Nephron progenitor cell (in vitro differentiated cells): ENCODE results near the gene YKT6.

Source experiments
- DNase-seq: peaks from one replicate; pipeline ENCODE4 v3.0.0; 2021
- H3K27ac Mint-ChIP-seq: 2 replicates; pipeline ENCODE4 v1.8.0; 2021; ENCODE audit warnings: mild to moderate bottlenecking, moderate library complexity, mixed read lengths
- H3K27me3 Mint-ChIP-seq: 2 replicates; pipeline ENCODE4 v1.8.0; 2021; ENCODE audit warnings: mild to moderate bottlenecking, low read depth, mixed read lengths; ENCODE audit not compliant: poor library complexity
- H3K36me3 Mint-ChIP-seq: 2 replicates; pipeline ENCODE4 v1.8.0; 2021; ENCODE audit warnings: low read depth, mixed read lengths
- H3K4me1 Mint-ChIP-seq: 2 replicates; pipeline ENCODE4 v1.8.0; 2021; ENCODE audit warnings: mixed read lengths
- H3K4me3 Mint-ChIP-seq: 2 replicates; pipeline ENCODE4 v1.8.0; 2021; ENCODE audit warnings: mild to moderate bottlenecking, moderate library complexity, mixed read lengths
- H3K9me3 Mint-ChIP-seq: 2 replicates; pipeline ENCODE4 v1.8.0; 2021; ENCODE audit warnings: mild to moderate bottlenecking, moderate library complexity, mixed read lengths
- TF ChIP-seq, protein P1 (sequence below): fragments of 200-600 bp; sonication (generic); IDR thresholded peaks from 2 replicates; pipeline ENCODE4 v1.5.0; 2021; ENCODE audit warnings: antibody characterized with exemption

The YKT6 gene

DNA sequence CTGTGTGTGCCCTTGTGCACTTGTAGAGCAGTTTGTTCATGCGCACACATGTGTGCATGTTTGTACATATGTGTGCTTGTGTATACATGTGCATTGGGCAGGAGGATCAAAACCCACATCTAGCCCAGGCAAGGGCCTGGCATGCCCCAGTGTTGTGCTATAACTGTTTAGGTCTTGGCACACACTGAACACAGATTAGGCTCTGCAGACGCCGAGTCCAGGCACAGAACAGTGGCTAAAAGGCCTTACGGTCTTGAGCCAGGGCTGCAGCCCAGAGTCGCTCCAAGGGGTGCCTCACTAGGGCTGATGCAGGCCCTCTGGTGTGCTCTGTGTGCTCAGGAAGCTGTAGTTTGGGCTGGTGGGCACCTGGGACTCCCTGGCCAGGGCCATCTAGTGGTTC, 55.7 kb downstream of the YKT6 start:
- no peaks in the 10 kb centered on the region for H3K27me3 Mint-ChIP-seq
- H3K4me3 Mint-ChIP-seq, result no peak overlapping the region
- TF ChIP-seq, protein P1, sequence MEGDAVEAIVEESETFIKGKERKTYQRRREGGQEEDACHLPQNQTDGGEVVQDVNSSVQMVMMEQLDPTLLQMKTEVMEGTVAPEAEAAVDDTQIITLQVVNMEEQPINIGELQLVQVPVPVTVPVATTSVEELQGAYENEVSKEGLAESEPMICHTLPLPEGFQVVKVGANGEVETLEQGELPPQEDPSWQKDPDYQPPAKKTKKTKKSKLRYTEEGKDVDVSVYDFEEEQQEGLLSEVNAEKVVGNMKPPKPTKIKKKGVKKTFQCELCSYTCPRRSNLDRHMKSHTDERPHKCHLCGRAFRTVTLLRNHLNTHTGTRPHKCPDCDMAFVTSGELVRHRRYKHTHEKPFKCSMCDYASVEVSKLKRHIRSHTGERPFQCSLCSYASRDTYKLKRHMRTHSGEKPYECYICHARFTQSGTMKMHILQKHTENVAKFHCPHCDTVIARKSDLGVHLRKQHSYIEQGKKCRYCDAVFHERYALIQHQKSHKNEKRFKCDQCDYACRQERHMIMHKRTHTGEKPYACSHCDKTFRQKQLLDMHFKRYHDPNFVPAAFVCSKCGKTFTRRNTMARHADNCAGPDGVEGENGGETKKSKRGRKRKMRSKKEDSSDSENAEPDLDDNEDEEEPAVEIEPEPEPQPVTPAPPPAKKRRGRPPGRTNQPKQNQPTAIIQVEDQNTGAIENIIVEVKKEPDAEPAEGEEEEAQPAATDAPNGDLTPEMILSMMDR, result no peak
- no peak for DNase-seq
- H3K4me1 Mint-ChIP-seq, result peaks cover 44% of the 10 kb centered on the region
- no peaks in the 10 kb centered on the region for H3K36me3 Mint-ChIP-seq
- H3K27ac Mint-ChIP-seq, result no peak overlapping the region
- H3K9me3 Mint-ChIP-seq, result peaks cover 5% of the 10 kb centered on the region

DNA sequence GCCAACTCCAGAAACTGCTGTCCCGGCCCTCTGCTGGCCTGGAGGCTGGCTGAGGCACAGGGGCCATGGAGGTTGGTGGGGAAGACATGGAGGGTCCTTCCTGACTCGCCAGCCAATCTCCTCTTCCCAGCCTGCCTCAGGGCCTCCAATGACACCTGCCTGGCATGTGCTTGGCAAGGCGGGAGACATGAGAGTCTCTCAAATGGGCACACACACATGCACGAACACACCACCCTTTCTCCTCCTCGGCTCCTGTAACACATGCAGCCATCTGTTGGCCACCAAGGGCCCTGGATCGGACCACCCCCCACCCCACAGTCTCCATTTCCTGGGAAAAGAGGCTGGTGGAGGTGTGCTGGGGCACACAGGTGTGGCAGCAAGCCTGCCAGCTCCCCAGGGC, 56.4 kb downstream of the YKT6 start:
- Mint-ChIP-seq H3K27ac (no peak overlapping the region), H3K9me3 (peaks cover 5% of the 10 kb centered on the region), H3K27me3 (no peaks in the 10 kb centered on the region), H3K4me1 (peaks cover 45% of the 10 kb centered on the region), H3K36me3 (no peaks in the 10 kb centered on the region), H3K4me3 (no peak overlapping the region)
- DNase-seq, result no peak
- TF ChIP-seq, protein P1, result no peak

DNA sequence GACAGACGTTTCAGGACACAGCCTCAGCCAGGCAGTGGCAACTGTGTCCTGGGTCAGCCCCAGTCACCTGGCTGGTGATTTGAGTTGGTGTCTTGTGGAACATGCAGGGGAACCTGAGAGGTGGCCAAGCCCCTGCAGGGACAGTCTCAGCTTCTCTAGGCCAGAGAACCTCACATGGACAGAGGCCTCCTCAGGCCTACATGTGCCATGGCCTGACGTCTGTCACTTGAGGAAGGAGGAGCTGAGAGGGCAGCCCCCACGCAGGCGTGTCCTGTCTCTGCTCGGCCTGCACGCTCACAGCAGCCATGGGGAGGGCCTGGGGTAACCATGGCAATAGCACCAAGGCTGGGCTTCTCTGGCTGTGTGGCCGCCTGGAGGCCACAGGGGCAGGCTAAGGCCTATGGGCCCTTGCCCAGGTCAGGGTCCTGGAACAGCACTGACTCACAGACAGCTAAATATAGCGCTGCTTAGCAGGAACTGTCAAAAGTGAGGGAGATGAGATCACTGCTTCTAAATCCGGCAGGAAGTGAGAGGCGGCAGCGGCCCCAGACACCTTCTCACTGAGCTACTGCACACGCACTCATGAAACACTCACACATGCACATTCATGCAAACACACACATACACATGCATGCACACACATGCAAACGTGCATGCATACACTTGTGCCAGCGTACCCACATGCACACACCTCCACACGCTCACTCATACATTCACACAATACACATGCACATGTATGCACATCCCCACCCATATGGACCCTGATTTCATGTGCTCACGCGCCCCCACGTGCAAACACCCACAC, 57.0 kb downstream of the YKT6 start:
- Mint-ChIP-seq H3K27me3 (peaks cover 2% of the 10 kb centered on the region), H3K36me3 (no peaks in the 10 kb centered on the region), H3K4me3 (peak overlapping the region; percentile 55), H3K27ac (peak overlapping the region; percentile 90), H3K9me3 (peaks cover 5% of the 10 kb centered on the region), H3K4me1 (peaks cover 51% of the 10 kb centered on the region)
- DNase-seq, result peak; percentile 73
- TF ChIP-seq, protein P1, result no peak

DNA sequence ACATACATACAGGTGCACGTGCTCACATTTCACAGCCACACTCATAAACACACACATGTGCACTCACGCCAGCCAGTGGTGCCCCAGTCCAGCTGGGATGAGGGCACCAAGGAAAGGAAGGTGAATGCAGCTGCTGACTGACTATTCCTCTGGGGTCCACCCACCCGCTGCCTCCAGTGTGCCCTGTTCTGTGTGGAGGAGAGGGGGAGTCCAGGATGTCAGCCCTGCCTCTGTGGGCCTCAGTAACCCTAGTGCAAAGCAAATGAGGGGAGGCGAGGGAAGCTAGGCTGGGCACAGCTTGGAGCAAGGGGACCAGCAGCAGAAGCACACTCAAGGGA, 57.6 kb downstream of the YKT6 start:
- Mint-ChIP-seq H3K27me3 (peaks cover 5% of the 10 kb centered on the region), H3K4me1 (peaks cover 56% of the 10 kb centered on the region), H3K4me3 (peak overlapping the region; percentile 55), H3K36me3 (no peaks in the 10 kb centered on the region), H3K27ac (peak overlapping the region; percentile 90), H3K9me3 (peaks cover 5% of the 10 kb centered on the region)
- TF ChIP-seq, protein P1, result no peak
- DNase-seq, result no peak

DNA sequence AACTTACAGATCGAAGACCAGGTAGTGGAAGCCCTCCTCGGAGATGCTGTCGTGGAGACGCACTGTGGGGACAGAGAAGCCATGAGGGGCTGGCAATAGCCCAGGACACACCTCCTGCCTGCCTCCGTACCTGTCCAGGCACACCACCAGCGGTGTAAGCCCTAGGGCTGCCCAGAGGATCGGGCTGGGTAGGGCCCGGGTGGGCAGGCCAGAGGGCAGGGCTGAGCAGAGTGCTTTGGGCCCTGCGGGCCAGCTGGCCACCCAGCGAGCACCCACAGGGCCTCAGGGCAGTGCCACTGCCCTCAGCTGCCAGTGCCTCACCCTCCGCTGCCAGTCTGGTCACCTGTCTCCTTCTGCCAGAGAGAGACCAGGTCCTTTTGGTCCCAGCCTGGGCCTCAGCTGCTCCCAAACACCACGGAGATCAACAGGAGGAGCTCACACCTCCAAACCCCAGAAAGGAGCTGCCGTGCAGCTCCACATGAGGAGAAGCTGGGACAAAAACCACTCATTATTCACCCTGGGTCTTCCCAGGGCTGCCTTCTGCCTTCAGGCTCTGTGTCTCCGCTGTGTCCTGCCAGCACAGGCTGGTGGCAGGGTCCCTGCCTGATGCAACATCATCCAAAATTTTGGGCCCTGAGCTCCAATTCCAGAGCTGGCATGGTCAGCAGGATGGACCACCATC, 58.2 kb downstream of the YKT6 start:
- Mint-ChIP-seq H3K9me3 (peaks cover 5% of the 10 kb centered on the region), H3K36me3 (no peaks in the 10 kb centered on the region), H3K27ac (no peak overlapping the region), H3K4me1 (peaks cover 62% of the 10 kb centered on the region), H3K27me3 (peaks cover 11% of the 10 kb centered on the region), H3K4me3 (no peak overlapping the region)
- TF ChIP-seq, protein P1, result no peak
- no peak for DNase-seq
